GM21529 (cell line): Measurements from ENCODE around the gene SST.
A peak's percentile ranks its signal among the peaks of the same experiment; 100 is the strongest.
"Not testable (repeated sequence)": the region's sequence is repeated elsewhere in the genome, so short reads cannot be mapped to it uniquely, and the experiment has no call there.

Source experiments
- ATAC-seq: cut with Tn5 transposase; IDR thresholded peaks from one replicate; pipeline ENCODE4 v1.9.1; 2021; ENCODE audit not compliant: unreplicated experiment

The SST gene

GRCh38 chr3:187684880-187685279, 14.7 kb upstream of the SST start:
- no peak for ATAC-seq

GRCh38 chr3:187684444-187684843, 14.2 kb upstream of the SST start:
- no peak for ATAC-seq

GRCh38 chr3:187681756-187682155, 11.6 kb upstream of the SST start:
- not testable (repeated sequence) for ATAC-seq

GRCh38 chr3:187679638-187680396, 9.6 kb upstream of the SST start:
- ATAC-seq: peak; percentile 85

GRCh38 chr3:187678726-187679268, 8.6 kb upstream of the SST start:
- no peak for ATAC-seq

- ATAC-seq: no peak
Observed at GRCh38 chr3:187677604-187678003, 7.4 kb upstream of the SST start.

GRCh38 chr3:187673012-187673411, 2.8 kb upstream of the SST start:
- ATAC-seq: no peak

GRCh38 chr3:187667526-187667925, 2.7 kb downstream of the SST start:
- ATAC-seq: no peak

- ATAC-seq: no peak
Observed at GRCh38 chr3:187665764-187666402, 4.3 kb downstream of the SST start.

- no peak for ATAC-seq
Observed at GRCh38 chr3:187665010-187665409, 5.2 kb downstream of the SST start.

GRCh38 chr3:187662848-187663409, 7.3 kb downstream of the SST start:
- no peak for ATAC-seq

GRCh38 chr3:187661267-187661666, 8.9 kb downstream of the SST start:
- no peak for ATAC-seq

GRCh38 chr3:187651282-187651681, 18.9 kb downstream of the SST start:
- ATAC-seq: no peak

GRCh38 chr3:187648177-187648576, 22.0 kb downstream of the SST start:
- ATAC-seq: peak; percentile 95

- no peak for ATAC-seq
Observed at GRCh38 chr3:187646906-187647660, 23.1 kb downstream of the SST start.

- not testable (repeated sequence) for ATAC-seq
Observed at GRCh38 chr3:187645379-187645778, 24.8 kb downstream of the SST start.

- ATAC-seq: no peak
Observed at GRCh38 chr3:187642861-187643260, 27.3 kb downstream of the SST start.

- no peak for ATAC-seq
Observed at GRCh38 chr3:187641320-187642016, 28.7 kb downstream of the SST start.

GRCh38 chr3:187640569-187641059, 29.6 kb downstream of the SST start:
- ATAC-seq: no peak

GRCh38 chr3:187639927-187640568, 30.1 kb downstream of the SST start:
- no peak for ATAC-seq
